HEK293 (cell line): Measurements from ENCODE around the gene SUPT3H.

Source experiments
- GLI2 ChIP-seq: fragments of 450-650 bp; formaldehyde crosslinking; IDR thresholded peaks from 2 replicates; pipeline ENCODE4; 2017; ENCODE audit warnings: missing biosample characterization, missing genetic modification characterization, low read depth, borderline replicate concordance
- KLF9 ChIP-seq: fragments of 450-650 bp; formaldehyde crosslinking; IDR thresholded peaks from 2 replicates; pipeline ENCODE4 v1.5.1; 2016; ENCODE audit warnings: missing biosample characterization, missing genetic modification characterization, low read depth
- ZNF169 ChIP-seq: fragments of 450-650 bp; formaldehyde crosslinking; IDR thresholded peaks from 2 replicates; pipeline ENCODE4 v1.5.1; 2016; ENCODE audit warnings: missing biosample characterization, missing genetic modification characterization
- ZNF521 ChIP-seq: fragments of 450-650 bp; formaldehyde crosslinking; IDR thresholded peaks from 2 replicates; pipeline ENCODE4 v1.5.1; 2017; ENCODE audit warnings: missing biosample characterization, mild to moderate bottlenecking, missing genetic modification characterization
- ZNF777 ChIP-seq: fragments of 450-650 bp; formaldehyde crosslinking; IDR thresholded peaks from 2 replicates; pipeline ENCODE4 v1.5.1; 2017; ENCODE audit warnings: missing biosample characterization, missing genetic modification characterization, borderline replicate concordance
- TF ChIP-seq, protein P1 (sequence below): fragments of 450-650 bp; formaldehyde crosslinking; IDR thresholded peaks from 2 replicates; pipeline ENCODE4 v1.5.1; 2016; ENCODE audit warnings: missing biosample characterization, missing genetic modification characterization
- TF ChIP-seq, protein P2 (sequence below): fragments of 450-650 bp; formaldehyde crosslinking; IDR thresholded peaks from 2 replicates; pipeline ENCODE4 v1.5.1; 2016; ENCODE audit warnings: missing biosample characterization, missing genetic modification characterization
- TF ChIP-seq, protein P3 (sequence below): sonication (generic); formaldehyde crosslinking; IDR thresholded peaks from 2 replicates; pipeline ENCODE4 v1.8.1; 2022; ENCODE audit warnings: mild to moderate bottlenecking, moderate library complexity, missing genetic modification reagents

DNA sequence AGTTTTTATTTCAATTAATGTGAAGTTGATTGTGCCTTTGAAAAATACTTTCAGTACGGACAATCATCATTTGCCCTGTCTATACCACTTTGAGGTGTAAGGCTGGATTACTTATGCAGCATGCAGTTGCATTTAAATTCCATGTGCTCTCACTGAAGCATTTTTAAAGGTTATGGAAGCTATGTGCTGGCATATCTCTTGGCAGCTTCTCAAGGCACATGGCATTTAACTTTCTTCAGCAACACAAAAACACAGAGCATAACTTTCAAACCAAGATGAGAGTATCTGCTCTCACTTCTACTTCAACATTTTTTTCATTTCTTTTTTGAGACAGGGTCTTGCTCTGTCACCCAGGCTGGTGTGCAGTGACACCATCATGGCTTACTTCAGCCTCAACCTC is 410.3 kb downstream of the SUPT3H start:
- TF ChIP-seq ZNF777, result no peak
- TF ChIP-seq KLF9 (tag by site-specific recombination), result no peak
- TF ChIP-seq, protein P1, sequence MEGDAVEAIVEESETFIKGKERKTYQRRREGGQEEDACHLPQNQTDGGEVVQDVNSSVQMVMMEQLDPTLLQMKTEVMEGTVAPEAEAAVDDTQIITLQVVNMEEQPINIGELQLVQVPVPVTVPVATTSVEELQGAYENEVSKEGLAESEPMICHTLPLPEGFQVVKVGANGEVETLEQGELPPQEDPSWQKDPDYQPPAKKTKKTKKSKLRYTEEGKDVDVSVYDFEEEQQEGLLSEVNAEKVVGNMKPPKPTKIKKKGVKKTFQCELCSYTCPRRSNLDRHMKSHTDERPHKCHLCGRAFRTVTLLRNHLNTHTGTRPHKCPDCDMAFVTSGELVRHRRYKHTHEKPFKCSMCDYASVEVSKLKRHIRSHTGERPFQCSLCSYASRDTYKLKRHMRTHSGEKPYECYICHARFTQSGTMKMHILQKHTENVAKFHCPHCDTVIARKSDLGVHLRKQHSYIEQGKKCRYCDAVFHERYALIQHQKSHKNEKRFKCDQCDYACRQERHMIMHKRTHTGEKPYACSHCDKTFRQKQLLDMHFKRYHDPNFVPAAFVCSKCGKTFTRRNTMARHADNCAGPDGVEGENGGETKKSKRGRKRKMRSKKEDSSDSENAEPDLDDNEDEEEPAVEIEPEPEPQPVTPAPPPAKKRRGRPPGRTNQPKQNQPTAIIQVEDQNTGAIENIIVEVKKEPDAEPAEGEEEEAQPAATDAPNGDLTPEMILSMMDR, result no peak
- no peak for TF ChIP-seq ZNF169 (tag by site-specific recombination)
- no peak for TF ChIP-seq GLI2 (tag by site-specific recombination)
- TF ChIP-seq ZNF521 (tag by site-specific recombination), result no peak
- TF ChIP-seq, protein P2, sequence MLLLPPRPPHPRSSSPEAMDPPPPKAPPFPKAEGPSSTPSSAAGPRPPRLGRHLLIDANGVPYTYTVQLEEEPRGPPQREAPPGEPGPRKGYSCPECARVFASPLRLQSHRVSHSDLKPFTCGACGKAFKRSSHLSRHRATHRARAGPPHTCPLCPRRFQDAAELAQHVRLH (tag by site-specific recombination), result no peak
- TF ChIP-seq, protein P3, sequence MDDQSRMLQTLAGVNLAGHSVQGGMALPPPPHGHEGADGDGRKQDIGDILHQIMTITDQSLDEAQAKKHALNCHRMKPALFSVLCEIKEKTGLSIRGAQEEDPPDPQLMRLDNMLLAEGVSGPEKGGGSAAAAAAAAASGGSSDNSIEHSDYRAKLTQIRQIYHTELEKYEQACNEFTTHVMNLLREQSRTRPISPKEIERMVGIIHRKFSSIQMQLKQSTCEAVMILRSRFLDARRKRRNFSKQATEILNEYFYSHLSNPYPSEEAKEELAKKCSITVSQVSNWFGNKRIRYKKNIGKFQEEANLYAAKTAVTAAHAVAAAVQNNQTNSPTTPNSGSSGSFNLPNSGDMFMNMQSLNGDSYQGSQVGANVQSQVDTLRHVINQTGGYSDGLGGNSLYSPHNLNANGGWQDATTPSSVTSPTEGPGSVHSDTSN (CRISPR knock-in tag), result no peak
